Measurements from ENCODE around the gene CDH23.

GRCh38 chr10:71473671-71474599 lies 77.2 kb downstream of the CDH23 start:
- no peak for TF ChIP-seq POLR2A (IDR thresholded peaks at IDR 0.05; ENCODE audit: control extremely low read depth in 1 of 2, low read depth in 2 of 2, low read length in 2 of 2)
- no peak for TF ChIP-seq E2F6 (IDR thresholded peaks at IDR 0.05)
- no peak for TF ChIP-seq CEBPB (IDR thresholded peaks at IDR 0.05; ENCODE audit: low read depth, low read length)
- TF ChIP-seq CTCF (IDR thresholded peaks at IDR 0.05; ENCODE audit: control extremely low read depth in 1 of 3, insufficient read depth in 1 of 3, low read depth in 1 of 3, low read length in 3 of 3) = peak; percentile 1 to 67 (median 65)
- TF ChIP-seq KDM5A (IDR thresholded peaks at IDR 0.05; ENCODE audit: low read length) = no peak
- no peak for TF ChIP-seq JUN (IDR thresholded peaks at IDR 0.05; ENCODE audit: low read depth, low read length)
- TF ChIP-seq MAFK (IDR thresholded peaks at IDR 0.05; ENCODE audit: low read depth, low read length) = no peak
- TF ChIP-seq PHF8 (conservative IDR thresholded peaks at IDR 0.05; ENCODE audit: low read depth, low read length) = no peak
- TF ChIP-seq KDM1A (IDR thresholded peaks at IDR 0.05; ENCODE audit: borderline replicate concordance, low read length) = no peak
- no peak for TF ChIP-seq HDAC2 (IDR thresholded peaks at IDR 0.05; ENCODE audit: borderline replicate concordance in 1 of 2, low read depth in 2 of 2, low read length in 2 of 2)
- no peak for TF ChIP-seq CBX5 (IDR thresholded peaks at IDR 0.05; ENCODE audit: low read depth, low read length)
- TF ChIP-seq RAD21 (IDR thresholded peaks at IDR 0.05 in 1 of 2, conservative IDR thresholded peaks at IDR 0.05 in 1 of 2; ENCODE audit: low read depth in 2 of 2, low read length in 2 of 2) = peak; percentile 67 to 71
- TF ChIP-seq CHD1 (IDR thresholded peaks at IDR 0.05; ENCODE audit: low read depth, low read length) = no peak
